Nephron progenitor cell (in vitro differentiated cells): ENCODE measurements around the gene DUSP5.

Source experiments
- DNase-seq: peaks from one replicate; pipeline ENCODE4 v3.0.0; 2021
- H3K27ac Mint-ChIP-seq: 2 replicates; pipeline ENCODE4 v1.8.0; 2021; ENCODE audit warnings: mild to moderate bottlenecking, moderate library complexity, mixed read lengths
- H3K27me3 Mint-ChIP-seq: 2 replicates; pipeline ENCODE4 v1.8.0; 2021; ENCODE audit warnings: mild to moderate bottlenecking, low read depth, mixed read lengths; ENCODE audit not compliant: poor library complexity
- H3K36me3 Mint-ChIP-seq: 2 replicates; pipeline ENCODE4 v1.8.0; 2021; ENCODE audit warnings: low read depth, mixed read lengths
- H3K4me1 Mint-ChIP-seq: 2 replicates; pipeline ENCODE4 v1.8.0; 2021; ENCODE audit warnings: mixed read lengths
- H3K4me3 Mint-ChIP-seq: 2 replicates; pipeline ENCODE4 v1.8.0; 2021; ENCODE audit warnings: mild to moderate bottlenecking, moderate library complexity, mixed read lengths
- H3K9me3 Mint-ChIP-seq: 2 replicates; pipeline ENCODE4 v1.8.0; 2021; ENCODE audit warnings: mild to moderate bottlenecking, moderate library complexity, mixed read lengths
- CTCF ChIP-seq: fragments of 200-600 bp; sonication (generic); IDR thresholded peaks from 2 replicates; pipeline ENCODE4 v1.5.0; 2021; ENCODE audit warnings: antibody characterized with exemption

Gene DUSP5

GRCh38 chr10:110495731-110496552, 1.8 kb upstream of the DUSP5 start:
- Mint-ChIP-seq H3K4me3 (peak overlapping the region; percentile 91), H3K9me3 (no peaks in the 10 kb centered on the region), H3K36me3 (peaks cover 5% of the 10 kb centered on the region), H3K27ac (peak overlapping the region; percentile 79), H3K4me1 (peaks cover 62% of the 10 kb centered on the region), H3K27me3 (peaks cover 27% of the 10 kb centered on the region)
- peak; percentile 38 for DNase-seq
- TF ChIP-seq CTCF, result no peak

GRCh38 chr10:110496553-110497437, 912 bp upstream of the DUSP5 start:
- H3K9me3 Mint-ChIP-seq, result no peaks in the 10 kb centered on the region
- H3K27ac Mint-ChIP-seq, result no peak overlapping the region
- no peak for TF ChIP-seq CTCF
- H3K36me3 Mint-ChIP-seq, result peaks cover 5% of the 10 kb centered on the region
- H3K4me3 Mint-ChIP-seq, result peak overlapping the region; percentile 91
- H3K4me1 Mint-ChIP-seq, result peaks cover 65% of the 10 kb centered on the region
- peaks cover 27% of the 10 kb centered on the region for H3K27me3 Mint-ChIP-seq
- DNase-seq, result no peak

DNA sequence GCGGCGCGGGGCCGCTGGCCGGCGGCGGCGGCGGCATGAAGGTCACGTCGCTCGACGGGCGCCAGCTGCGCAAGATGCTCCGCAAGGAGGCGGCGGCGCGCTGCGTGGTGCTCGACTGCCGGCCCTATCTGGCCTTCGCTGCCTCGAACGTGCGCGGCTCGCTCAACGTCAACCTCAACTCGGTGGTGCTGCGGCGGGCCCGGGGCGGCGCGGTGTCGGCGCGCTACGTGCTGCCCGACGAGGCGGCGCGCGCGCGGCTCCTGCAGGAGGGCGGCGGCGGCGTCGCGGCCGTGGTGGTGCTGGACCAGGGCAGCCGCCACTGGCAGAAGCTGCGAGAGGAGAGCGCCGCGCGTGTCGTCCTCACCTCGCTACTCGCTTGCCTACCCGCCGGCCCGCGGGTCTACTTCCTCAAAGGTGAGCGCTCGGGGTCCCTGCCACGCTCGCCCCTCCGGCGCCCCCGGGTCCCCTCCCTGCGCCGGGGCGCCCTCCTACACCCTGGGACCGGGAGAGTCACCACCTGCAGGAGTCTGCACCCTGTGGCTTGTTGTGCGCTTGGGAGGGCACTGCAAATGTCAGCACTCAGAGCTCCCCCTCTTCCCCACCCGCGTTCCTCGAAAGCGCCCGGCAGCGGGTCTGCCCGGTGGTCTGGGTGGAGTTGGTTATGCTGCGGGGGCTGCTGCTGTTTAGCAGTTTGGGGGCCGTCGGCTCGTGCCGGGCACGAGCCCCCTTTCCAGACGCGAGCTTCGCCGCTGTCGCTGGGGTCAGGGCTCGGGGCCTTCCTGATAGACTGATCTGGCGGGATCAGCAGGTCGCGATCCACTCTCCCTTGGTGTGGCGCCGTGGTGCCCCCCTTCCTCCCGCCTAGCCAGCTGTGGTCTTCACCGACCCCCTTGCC, 627 bp downstream of the DUSP5 start:
- peak; percentile 71 for DNase-seq
- TF ChIP-seq CTCF, result no peak
- Mint-ChIP-seq H3K4me3 (peak overlapping the region; percentile 95), H3K36me3 (peaks cover 5% of the 10 kb centered on the region), H3K4me1 (peaks cover 77% of the 10 kb centered on the region), H3K27me3 (peaks cover 27% of the 10 kb centered on the region), H3K27ac (peak overlapping the region; percentile 78), H3K9me3 (no peaks in the 10 kb centered on the region)

- DNase-seq, result peak; percentile 31
- no peak for TF ChIP-seq CTCF
- Mint-ChIP-seq H3K9me3 (no peaks in the 10 kb centered on the region), H3K27me3 (peaks cover 27% of the 10 kb centered on the region), H3K27ac (peak overlapping the region; percentile 78), H3K4me3 (peak overlapping the region; percentile 95), H3K36me3 (peaks cover 7% of the 10 kb centered on the region), H3K4me1 (peaks cover 78% of the 10 kb centered on the region)
Observed at GRCh38 chr10:110498982-110499795, 1.5 kb downstream of the DUSP5 start.
